ENCODE measurements around the gene STXBP2. TPM values are rescaled to one million over a fixed set of nuclear protein-coding genes. Genes with fewer than 3 reads are reported as not detected.

Gene STXBP2
- total and polyA plus RNA-seq, 2 experiments from 2014 or later, result 58.6 to 142 TPM

GRCh38 chr19:7670790-7671189, 33.9 kb downstream of the STXBP2 start:
- H3K9me2 ChIP-seq (replicated peaks; ENCODE audit: insufficient read depth), result no peaks in the 10 kb centered on the region
- no peak for DNase-seq (ENCODE audit: low spot score)
- no peak overlapping the region for H3K27ac ChIP-seq
- H4K20me1 ChIP-seq (ENCODE audit: insufficient read depth, poor library complexity, severe bottlenecking), result no peaks in the 10 kb centered on the region
- H3K27me3 ChIP-seq, result peaks cover 42% of the 10 kb centered on the region
- H3K79me2 ChIP-seq, result no peaks in the 10 kb centered on the region
- H3K4me1 ChIP-seq (ENCODE audit: insufficient read depth), result no peaks in the 10 kb centered on the region
- peak overlapping the region; percentile 71 for H3K4me2 ChIP-seq
- H3K36me3 ChIP-seq (replicated peaks; ENCODE audit: insufficient read depth, low read depth), result no peaks in the 10 kb centered on the region
- H3K4me3 ChIP-seq, result no peak overlapping the region
- H3K9me3 ChIP-seq (ENCODE audit: low read depth), result no peaks in the 10 kb centered on the region
- H2AFZ ChIP-seq, result no peak overlapping the region
- TF ChIP-seq CTCF (IDR thresholded peaks at IDR 0.05; ENCODE audit: poor library complexity), result no peak
- 42% methylated on average over 8 of the region's 9 CpGs for WGBS (ENCODE audit: low lambda C conversion rate, missing lambda C conversion rate)

GRCh38 chr19:7672522-7672921, 35.6 kb downstream of the STXBP2 start:
- no peaks in the 10 kb centered on the region for H3K9me2 ChIP-seq (replicated peaks; ENCODE audit: insufficient read depth)
- no peaks in the 10 kb centered on the region for H3K36me3 ChIP-seq (replicated peaks; ENCODE audit: insufficient read depth, low read depth)
- no peak overlapping the region for H3K4me2 ChIP-seq
- no peaks in the 10 kb centered on the region for H3K4me1 ChIP-seq (ENCODE audit: insufficient read depth)
- H3K79me2 ChIP-seq, result no peaks in the 10 kb centered on the region
- H3K4me3 ChIP-seq, result no peak overlapping the region
- TF ChIP-seq CTCF (IDR thresholded peaks at IDR 0.05; ENCODE audit: poor library complexity), result no peak
- TF ChIP-seq EZH2 (IDR thresholded peaks at IDR 0.05; ENCODE audit: borderline replicate concordance), result no peak
- no peak for TF ChIP-seq EZH2phosphoT487 (IDR thresholded peaks at IDR 0.05; ENCODE audit: low read depth, severe bottlenecking, unreplicated experiment)
- no peaks in the 10 kb centered on the region for H3K9me3 ChIP-seq (ENCODE audit: low read depth)
- H4K20me1 ChIP-seq (ENCODE audit: insufficient read depth, poor library complexity, severe bottlenecking), result no peaks in the 10 kb centered on the region
- 61% methylated on average over 9 of the region's 9 CpGs for WGBS (ENCODE audit: low lambda C conversion rate, missing lambda C conversion rate)
- no peak overlapping the region for H3K27ac ChIP-seq
- peaks cover 42% of the 10 kb centered on the region for H3K27me3 ChIP-seq
- no peak for DNase-seq (ENCODE audit: low spot score)
- H2AFZ ChIP-seq, result no peak overlapping the region

- Histone ChIP-seq H3K27me3 (peaks cover 35% of the 10 kb centered on the region), H3K79me2 (no peaks in the 10 kb centered on the region), H2AFZ (no peak overlapping the region), H3K4me1 (ENCODE audit: insufficient read depth) (no peaks in the 10 kb centered on the region), H3K9me3 (ENCODE audit: low read depth) (no peaks in the 10 kb centered on the region), H3K27ac (no peak overlapping the region), H3K4me2 (no peak overlapping the region), H3K4me3 (no peak overlapping the region), H3K36me3 (replicated peaks; ENCODE audit: insufficient read depth, low read depth) (no peaks in the 10 kb centered on the region), H4K20me1 (ENCODE audit: insufficient read depth, poor library complexity, severe bottlenecking) (no peaks in the 10 kb centered on the region), H3K9me2 (replicated peaks; ENCODE audit: insufficient read depth) (no peaks in the 10 kb centered on the region)
- DNase-seq (ENCODE audit: low spot score), result peak; percentile 68
- 64% methylated on average over 20 of the region's 21 CpGs for WGBS (ENCODE audit: low lambda C conversion rate, missing lambda C conversion rate)
- TF ChIP-seq EZH2phosphoT487 (IDR thresholded peaks at IDR 0.05; ENCODE audit: low read depth, severe bottlenecking, unreplicated experiment) (no peak), CTCF (IDR thresholded peaks at IDR 0.05; ENCODE audit: poor library complexity) (no peak), EZH2 (IDR thresholded peaks at IDR 0.05; ENCODE audit: borderline replicate concordance) (no peak)
Observed at GRCh38 chr19:7674010-7675005, 37.4 kb downstream of the STXBP2 start.
